ENCODE results near the gene ZMIZ1. TPM values are rescaled to one million over a fixed set of nuclear protein-coding genes. Genes with fewer than 3 reads are reported as not detected.

ZMIZ1 gene
- total and polyA plus RNA-seq, 5 donors from 2014 or later = 1.5 to 34.8 (median 2.2) TPM

DNA sequence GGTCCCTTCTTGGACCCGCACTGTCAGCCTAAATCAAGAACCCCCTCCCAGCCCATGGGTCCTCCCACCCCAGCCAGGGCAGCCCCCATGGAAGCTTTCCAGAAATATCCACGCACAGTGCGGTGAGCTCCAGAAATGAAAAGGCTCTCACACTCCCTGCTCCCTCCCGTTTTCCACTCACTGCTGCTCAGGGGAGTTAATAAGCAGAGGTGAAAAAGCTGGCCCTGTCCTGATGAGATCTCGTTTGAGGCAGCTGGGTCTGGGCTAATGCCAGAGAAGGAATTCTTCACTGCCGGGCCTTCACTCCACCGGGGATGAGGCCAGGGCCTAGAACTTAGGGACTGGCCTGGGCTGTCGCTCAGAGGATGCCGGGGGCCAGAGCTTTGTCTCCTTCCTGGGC lies 102.2 kb downstream of the ZMIZ1 start:
- H3K4me1 ChIP-seq (ENCODE audit: control insufficient read depth, insufficient read depth, low read length, poor library complexity, severe bottlenecking) = no peaks in the 10 kb centered on the region
- H3K9me3 Mint-ChIP-seq = no peaks in the 10 kb centered on the region
- no peaks in the 10 kb centered on the region for H3K9me3 ChIP-seq (ENCODE audit: control insufficient read depth in 2 of 2, low read length in 2 of 2)
- H3K36me3 ChIP-seq (ENCODE audit: control insufficient read depth, insufficient read depth, low read length) = peaks cover 2% of the 10 kb centered on the region
- no peaks in the 10 kb centered on the region for H3K27me3 ChIP-seq (ENCODE audit: control insufficient read depth, insufficient read depth, low read length)
- ATAC-seq (ENCODE audit: low read depth in 2 of 2) = no peak
- no peak overlapping the region for H3K4me3 Mint-ChIP-seq
- peak overlapping the region in 2 of 3 donors; percentile 66 to 72 for H3K27ac Mint-ChIP-seq
- peaks cover 0 to 5% (median 0%) of the 10 kb centered on the region in 4 donors for H3K4me1 Mint-ChIP-seq
- no peaks in the 10 kb centered on the region for H3K27me3 Mint-ChIP-seq
- no peak for DNase-seq
- no peak overlapping the region for H3K27ac ChIP-seq (ENCODE audit: insufficient read depth, low read length, poor library complexity, severe bottlenecking)
- H3K36me3 Mint-ChIP-seq = peaks cover 25% of the 10 kb centered on the region
- no peak overlapping the region for H3K4me3 ChIP-seq (ENCODE audit: low read depth, low read length)

DNA sequence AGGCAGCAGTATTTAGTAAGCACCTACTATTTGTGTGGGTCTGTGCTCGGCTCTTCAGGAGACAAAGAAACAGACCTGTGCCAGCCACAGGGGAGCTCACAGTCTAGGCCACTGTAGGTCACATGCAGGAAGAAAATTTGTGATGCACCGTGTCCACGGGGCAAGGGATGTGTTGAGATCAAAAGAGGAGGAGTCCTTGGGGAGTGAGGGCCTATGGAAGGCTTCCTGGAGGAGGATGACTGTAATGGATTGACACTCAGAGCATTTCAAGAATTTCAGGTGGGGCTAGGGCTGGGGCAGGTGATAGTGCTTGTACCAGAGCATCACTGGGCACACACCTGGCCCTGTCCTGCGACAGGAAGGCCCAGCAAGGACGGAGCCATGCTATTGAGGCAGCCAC lies 102.7 kb downstream of the ZMIZ1 start:
- ATAC-seq (ENCODE audit: low read depth in 2 of 2) = no peak
- peak overlapping the region in 1 of 3 donors; percentile 72 for H3K27ac Mint-ChIP-seq
- H3K9me3 Mint-ChIP-seq = no peaks in the 10 kb centered on the region

DNA sequence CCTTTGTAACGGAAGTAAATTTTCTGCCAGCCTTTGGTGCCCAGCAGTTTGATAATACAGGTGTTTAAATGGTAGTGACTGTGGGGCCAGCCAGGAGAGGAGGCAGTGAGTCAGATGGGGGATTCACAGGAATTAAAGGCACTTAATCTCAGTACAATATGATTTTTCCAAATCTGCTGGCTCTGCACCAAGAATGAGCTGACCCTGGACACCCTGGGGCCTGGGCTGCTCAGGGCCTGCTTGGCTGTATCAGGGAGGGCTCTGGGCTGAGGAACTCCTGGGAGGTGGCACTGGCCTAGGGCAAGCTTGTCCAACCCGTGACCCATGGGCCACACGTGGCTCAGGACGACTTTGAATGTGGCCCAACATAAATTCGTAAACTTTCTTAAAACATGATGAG lies 104.1 kb downstream of the ZMIZ1 start:
- H3K27ac ChIP-seq (ENCODE audit: insufficient read depth, low read length, poor library complexity, severe bottlenecking) = no peak overlapping the region
- Mint-ChIP-seq H3K36me3 (peaks cover 20% of the 10 kb centered on the region), H3K4me3 (no peak overlapping the region), H3K4me1 (peaks cover 0 to 4% (median 1%) of the 10 kb centered on the region in 4 donors), H3K9me3 (no peaks in the 10 kb centered on the region), H3K27ac (no peak overlapping the region), H3K27me3 (no peaks in the 10 kb centered on the region)
- no peak overlapping the region for H3K4me3 ChIP-seq (ENCODE audit: low read depth, low read length)
- ATAC-seq (ENCODE audit: low read depth in 2 of 2) = no peak
- no peaks in the 10 kb centered on the region for H3K27me3 ChIP-seq (ENCODE audit: control insufficient read depth, insufficient read depth, low read length)
- H3K4me1 ChIP-seq (ENCODE audit: control insufficient read depth, insufficient read depth, low read length, poor library complexity, severe bottlenecking) = no peaks in the 10 kb centered on the region
- DNase-seq = no peak
- no peaks in the 10 kb centered on the region for H3K36me3 ChIP-seq (ENCODE audit: control insufficient read depth, insufficient read depth, low read length)
- no peaks in the 10 kb centered on the region for H3K9me3 ChIP-seq (ENCODE audit: control insufficient read depth in 2 of 2, low read length in 2 of 2)

More for the DNA sequence above, 102.7 kb downstream of the ZMIZ1 start:
- no peak for DNase-seq
- Histone ChIP-seq H3K36me3 (ENCODE audit: control insufficient read depth, insufficient read depth, low read length) (peaks cover 2% of the 10 kb centered on the region), H3K4me3 (ENCODE audit: low read depth, low read length) (no peak overlapping the region), H3K4me1 (ENCODE audit: control insufficient read depth, insufficient read depth, low read length, poor library complexity, severe bottlenecking) (no peaks in the 10 kb centered on the region), H3K27ac (ENCODE audit: insufficient read depth, low read length, poor library complexity, severe bottlenecking) (no peak overlapping the region), H3K9me3 (ENCODE audit: control insufficient read depth in 2 of 2, low read length in 2 of 2) (no peaks in the 10 kb centered on the region), H3K27me3 (ENCODE audit: control insufficient read depth, insufficient read depth, low read length) (no peaks in the 10 kb centered on the region)
- peaks cover 0 to 5% (median 0%) of the 10 kb centered on the region in 4 donors for H3K4me1 Mint-ChIP-seq
- peaks cover 25% of the 10 kb centered on the region for H3K36me3 Mint-ChIP-seq
- H3K27me3 Mint-ChIP-seq = no peaks in the 10 kb centered on the region
- H3K4me3 Mint-ChIP-seq = no peak overlapping the region

DNA sequence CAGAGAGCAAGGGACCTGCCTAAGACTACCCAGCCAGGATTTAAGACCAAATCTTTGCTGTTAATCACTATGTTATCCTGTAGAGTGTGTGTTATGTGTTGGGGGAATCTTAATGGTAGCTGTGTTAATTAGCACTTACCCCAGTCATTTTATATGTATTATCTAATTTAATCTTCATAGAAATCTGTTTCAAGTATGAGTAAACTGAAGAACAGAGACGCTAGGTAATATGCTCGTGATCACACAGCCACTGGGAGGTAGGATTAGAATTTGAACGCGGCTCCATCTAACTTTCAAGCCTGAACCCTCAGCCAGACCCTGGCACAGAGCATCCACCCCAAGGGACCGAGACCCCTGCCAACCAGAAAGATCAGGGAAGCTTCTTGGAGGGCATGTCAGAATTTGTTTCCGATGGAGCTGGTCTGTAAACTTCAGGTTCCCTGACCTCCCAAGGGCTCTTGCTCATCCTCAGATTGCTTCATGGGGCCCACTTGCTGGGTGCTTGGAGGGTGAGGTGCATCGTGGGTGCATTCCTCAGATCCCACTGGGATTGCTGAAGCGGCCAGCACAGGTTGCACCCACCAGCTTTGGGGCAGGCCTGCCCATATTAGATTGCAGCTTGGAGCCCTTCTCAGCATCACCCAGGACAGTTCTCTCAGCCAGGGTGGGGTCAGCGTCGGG lies 105.0 kb downstream of the ZMIZ1 start:
- peaks cover 0 to 6% (median 2%) of the 10 kb centered on the region in 4 donors for H3K4me1 Mint-ChIP-seq

DNA sequence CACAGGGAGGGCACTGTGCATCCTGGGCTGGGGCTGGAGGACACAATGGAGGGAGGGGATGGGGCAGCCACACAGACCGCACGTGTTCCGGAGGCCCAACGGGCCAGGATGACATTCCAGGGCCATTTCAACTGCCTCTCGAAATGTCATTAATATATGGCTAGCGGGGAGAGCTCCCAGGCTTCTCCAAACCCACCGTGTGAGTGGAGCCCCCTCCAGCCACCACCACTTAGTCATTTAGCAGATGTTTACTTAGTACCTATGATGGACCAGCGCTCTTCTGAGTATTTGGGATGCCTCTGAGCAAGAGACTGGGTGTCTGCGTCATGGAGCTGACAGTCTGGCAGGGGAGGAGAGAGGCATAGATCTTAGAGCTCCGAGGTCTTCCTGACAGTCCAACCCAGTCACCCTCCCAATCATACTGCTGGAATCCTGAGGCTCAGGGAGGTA lies 107.3 kb downstream of the ZMIZ1 start:
- Histone ChIP-seq H3K4me1 (ENCODE audit: control insufficient read depth, insufficient read depth, low read length, poor library complexity, severe bottlenecking) (no peaks in the 10 kb centered on the region), H3K9me3 (ENCODE audit: control insufficient read depth in 2 of 2, low read length in 2 of 2) (no peaks in the 10 kb centered on the region), H3K27me3 (ENCODE audit: control insufficient read depth, insufficient read depth, low read length) (no peaks in the 10 kb centered on the region), H3K27ac (ENCODE audit: insufficient read depth, low read length, poor library complexity, severe bottlenecking) (no peak overlapping the region), H3K36me3 (ENCODE audit: control insufficient read depth, insufficient read depth, low read length) (no peaks in the 10 kb centered on the region), H3K4me3 (ENCODE audit: low read depth, low read length) (no peak overlapping the region)
- no peak overlapping the region for H3K4me3 Mint-ChIP-seq
- no peak for ATAC-seq (ENCODE audit: low read depth in 2 of 2)
- no peaks in the 10 kb centered on the region for H3K27me3 Mint-ChIP-seq
- H3K36me3 Mint-ChIP-seq = peaks cover 11% of the 10 kb centered on the region
- DNase-seq = no peak
- peak overlapping the region in 1 of 3 donors; percentile 32 for H3K27ac Mint-ChIP-seq
- no peaks in the 10 kb centered on the region for H3K9me3 Mint-ChIP-seq
- H3K4me1 Mint-ChIP-seq = peaks cover 0 to 6% (median 2%) of the 10 kb centered on the region in 4 donors

More for the DNA sequence above, 105.0 kb downstream of the ZMIZ1 start:
- Histone ChIP-seq H3K36me3 (ENCODE audit: control insufficient read depth, insufficient read depth, low read length) (no peaks in the 10 kb centered on the region), H3K27me3 (ENCODE audit: control insufficient read depth, insufficient read depth, low read length) (no peaks in the 10 kb centered on the region), H3K4me3 (ENCODE audit: low read depth, low read length) (no peak overlapping the region), H3K4me1 (ENCODE audit: control insufficient read depth, insufficient read depth, low read length, poor library complexity, severe bottlenecking) (no peaks in the 10 kb centered on the region), H3K27ac (ENCODE audit: insufficient read depth, low read length, poor library complexity, severe bottlenecking) (no peak overlapping the region), H3K9me3 (ENCODE audit: control insufficient read depth in 2 of 2, low read length in 2 of 2) (no peaks in the 10 kb centered on the region)
- H3K9me3 Mint-ChIP-seq = no peaks in the 10 kb centered on the region
- peaks cover 16% of the 10 kb centered on the region for H3K36me3 Mint-ChIP-seq
- ATAC-seq (ENCODE audit: low read depth in 2 of 2) (no peak), DNase-seq (no peak)
- no peaks in the 10 kb centered on the region for H3K27me3 Mint-ChIP-seq
- peak overlapping the region in 2 of 3 donors; percentile 36 to 78 for H3K27ac Mint-ChIP-seq
- no peak overlapping the region for H3K4me3 Mint-ChIP-seq

DNA sequence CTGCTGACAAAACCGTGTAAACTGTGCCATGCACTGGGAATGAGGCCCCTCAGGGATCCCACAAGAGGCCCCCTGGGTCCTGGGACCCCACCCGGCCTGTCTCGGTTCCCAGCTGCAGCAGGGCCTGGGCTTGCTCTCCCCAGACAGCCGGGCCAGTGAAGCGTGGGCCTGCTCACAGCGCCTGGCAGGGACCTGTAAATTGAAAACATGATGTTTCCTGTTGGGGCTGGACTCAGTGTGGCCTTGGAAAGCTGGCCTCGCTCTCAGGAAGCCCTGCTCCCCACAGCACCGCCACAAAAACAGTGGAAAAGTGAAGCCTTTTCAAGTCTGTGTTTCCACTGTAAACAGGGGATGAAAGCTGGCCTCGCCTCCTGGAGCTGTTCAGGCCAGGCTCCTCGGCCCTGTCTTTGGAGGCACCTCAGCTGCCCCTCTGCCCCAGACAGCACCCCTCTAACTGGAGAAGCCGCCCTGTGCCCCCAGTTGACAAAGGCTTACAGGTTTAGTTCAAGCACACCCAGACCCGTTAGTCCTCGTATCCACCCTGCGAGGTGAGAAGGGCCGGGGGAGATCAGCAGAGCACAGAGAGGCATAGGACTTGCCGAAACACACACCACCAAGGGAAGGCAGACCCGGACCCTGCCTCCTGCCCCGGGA lies 108.3 kb downstream of the ZMIZ1 start:
- DNase-seq = no peak
- no peak overlapping the region for H3K27ac ChIP-seq (ENCODE audit: insufficient read depth, low read length, poor library complexity, severe bottlenecking)
- H3K4me1 ChIP-seq (ENCODE audit: control insufficient read depth, insufficient read depth, low read length, poor library complexity, severe bottlenecking) = no peaks in the 10 kb centered on the region
- no peak for ATAC-seq (ENCODE audit: low read depth in 2 of 2)
- H3K4me3 ChIP-seq (ENCODE audit: low read depth, low read length) = no peak overlapping the region
- peak overlapping the region in 1 of 3 donors; percentile 49 for H3K27ac Mint-ChIP-seq
- no peaks in the 10 kb centered on the region for H3K36me3 ChIP-seq (ENCODE audit: control insufficient read depth, insufficient read depth, low read length)
- H3K9me3 Mint-ChIP-seq = no peaks in the 10 kb centered on the region
- peaks cover 11% of the 10 kb centered on the region for H3K36me3 Mint-ChIP-seq
- no peaks in the 10 kb centered on the region for H3K27me3 ChIP-seq (ENCODE audit: control insufficient read depth, insufficient read depth, low read length)
- H3K27me3 Mint-ChIP-seq = no peaks in the 10 kb centered on the region
- H3K9me3 ChIP-seq (ENCODE audit: control insufficient read depth in 2 of 2, low read length in 2 of 2) = no peaks in the 10 kb centered on the region
- H3K4me1 Mint-ChIP-seq = peaks cover 0 to 6% (median 2%) of the 10 kb centered on the region in 4 donors
- no peak overlapping the region for H3K4me3 Mint-ChIP-seq

DNA sequence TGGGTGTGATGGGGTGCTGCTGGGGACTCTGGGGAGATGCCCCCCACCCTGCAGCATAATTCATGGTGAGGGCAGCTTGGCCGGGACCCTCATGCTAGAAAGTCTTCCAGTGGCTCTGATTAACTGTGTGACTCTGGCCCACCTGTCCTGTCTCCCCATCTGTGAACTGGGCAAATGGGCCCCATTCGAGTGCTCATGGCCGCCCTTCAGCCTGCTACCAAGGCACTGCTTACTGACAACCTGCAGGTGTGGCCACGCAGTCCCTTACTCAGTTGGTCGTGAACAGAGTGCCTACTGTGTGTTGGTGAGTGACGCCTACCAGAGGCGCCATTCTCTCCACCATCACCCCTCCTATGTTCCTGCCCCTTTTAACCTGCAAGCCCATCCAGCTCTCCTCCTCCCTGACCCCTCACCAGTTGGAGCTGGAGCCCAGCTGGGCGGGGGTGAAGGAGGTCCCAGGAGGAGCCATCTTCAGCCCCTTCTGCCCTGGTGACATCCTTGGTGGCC lies 109.4 kb downstream of the ZMIZ1 start:
- Histone ChIP-seq H3K4me3 (ENCODE audit: low read depth, low read length) (no peak overlapping the region), H3K27me3 (ENCODE audit: control insufficient read depth, insufficient read depth, low read length) (no peaks in the 10 kb centered on the region), H3K4me1 (ENCODE audit: control insufficient read depth, insufficient read depth, low read length, poor library complexity, severe bottlenecking) (no peaks in the 10 kb centered on the region), H3K9me3 (ENCODE audit: control insufficient read depth in 2 of 2, low read length in 2 of 2) (no peaks in the 10 kb centered on the region), H3K27ac (ENCODE audit: insufficient read depth, low read length, poor library complexity, severe bottlenecking) (no peak overlapping the region), H3K36me3 (ENCODE audit: control insufficient read depth, insufficient read depth, low read length) (no peaks in the 10 kb centered on the region)
- DNase-seq = no peak
- Mint-ChIP-seq H3K27ac (peak overlapping the region in 1 of 3 donors; percentile 49), H3K27me3 (no peaks in the 10 kb centered on the region), H3K9me3 (no peaks in the 10 kb centered on the region), H3K4me3 (no peak overlapping the region), H3K4me1 (peaks cover 0 to 6% (median 2%) of the 10 kb centered on the region in 4 donors), H3K36me3 (peaks cover 11% of the 10 kb centered on the region)
- ATAC-seq (ENCODE audit: low read depth in 2 of 2) = no peak

Data from CD4-positive, CD25-positive, alpha-beta regulatory T cell (primary cell).